ENCODE measurements around the gene ROMO1. TPM values are rescaled to one million over a fixed set of nuclear protein-coding genes. Genes with fewer than 3 reads are reported as not detected.
A peak's percentile ranks its signal among the peaks of the same experiment; 100 is the strongest.

Gene ROMO1
- total RNA-seq, 2 donors from 2014 or later, result 196 to 243 TPM

DNA sequence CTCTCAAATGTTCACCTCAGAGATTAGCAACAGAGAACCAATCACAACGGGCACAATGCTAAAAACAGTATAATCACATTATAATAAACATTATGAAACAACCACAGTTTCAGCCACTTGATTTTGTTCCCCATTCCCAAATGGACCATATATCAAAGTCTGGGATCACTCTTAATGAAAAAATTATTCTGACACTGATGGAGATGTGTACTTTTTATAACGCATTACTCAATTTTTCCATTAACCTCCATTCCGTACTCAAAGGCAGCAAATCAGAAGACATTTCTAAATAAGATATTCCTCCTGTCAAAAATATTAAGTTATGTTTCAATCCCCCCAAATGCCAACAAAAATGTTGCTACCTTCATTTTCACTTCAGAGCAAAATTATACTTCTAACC is 37.3 kb upstream of the ROMO1 start:
- Histone ChIP-seq H3K9me3 (no peaks in the 10 kb centered on the region), H3K36me3 (no peaks in the 10 kb centered on the region), H3K4me3 (peak overlapping the region; percentile 85), H3K27ac (peak overlapping the region; percentile 27 to 36), H3K27me3 (replicated peaks; ENCODE audit: insufficient read depth) (no peaks in the 10 kb centered on the region), H3K4me1 (ENCODE audit: control insufficient read depth in 1 of 2, low read depth in 2 of 2) (peaks cover 32 to 60% of the 10 kb centered on the region in 2 donors)
- TF ChIP-seq CTCF (IDR thresholded peaks at IDR 0.05), result no peak
- no peak for DNase-seq (ENCODE audit: low spot score)
- no peak for ATAC-seq (ENCODE audit: insufficient number of reproducible peaks, low FRiP score, low read depth)

GRCh38 chr20:35662551-35662950 is 36.7 kb upstream of the ROMO1 start:
- Histone ChIP-seq H3K9me3 (no peaks in the 10 kb centered on the region), H3K4me3 (peak overlapping the region; percentile 85), H3K27ac (peak overlapping the region; percentile 27 to 36), H3K36me3 (no peaks in the 10 kb centered on the region), H3K4me1 (ENCODE audit: control insufficient read depth in 1 of 2, low read depth in 2 of 2) (peaks cover 26 to 53% of the 10 kb centered on the region in 2 donors), H3K27me3 (replicated peaks; ENCODE audit: insufficient read depth) (no peaks in the 10 kb centered on the region)
- TF ChIP-seq CTCF (IDR thresholded peaks at IDR 0.05), result no peak
- DNase-seq (ENCODE audit: low spot score), result no peak
- ATAC-seq (ENCODE audit: insufficient number of reproducible peaks, low FRiP score, low read depth), result no peak

- no peak for DNase-seq (ENCODE audit: low spot score)
These were observed 35.4 kb upstream of the ROMO1 start for GRCh38 chr20:35663516-35664465.

DNA sequence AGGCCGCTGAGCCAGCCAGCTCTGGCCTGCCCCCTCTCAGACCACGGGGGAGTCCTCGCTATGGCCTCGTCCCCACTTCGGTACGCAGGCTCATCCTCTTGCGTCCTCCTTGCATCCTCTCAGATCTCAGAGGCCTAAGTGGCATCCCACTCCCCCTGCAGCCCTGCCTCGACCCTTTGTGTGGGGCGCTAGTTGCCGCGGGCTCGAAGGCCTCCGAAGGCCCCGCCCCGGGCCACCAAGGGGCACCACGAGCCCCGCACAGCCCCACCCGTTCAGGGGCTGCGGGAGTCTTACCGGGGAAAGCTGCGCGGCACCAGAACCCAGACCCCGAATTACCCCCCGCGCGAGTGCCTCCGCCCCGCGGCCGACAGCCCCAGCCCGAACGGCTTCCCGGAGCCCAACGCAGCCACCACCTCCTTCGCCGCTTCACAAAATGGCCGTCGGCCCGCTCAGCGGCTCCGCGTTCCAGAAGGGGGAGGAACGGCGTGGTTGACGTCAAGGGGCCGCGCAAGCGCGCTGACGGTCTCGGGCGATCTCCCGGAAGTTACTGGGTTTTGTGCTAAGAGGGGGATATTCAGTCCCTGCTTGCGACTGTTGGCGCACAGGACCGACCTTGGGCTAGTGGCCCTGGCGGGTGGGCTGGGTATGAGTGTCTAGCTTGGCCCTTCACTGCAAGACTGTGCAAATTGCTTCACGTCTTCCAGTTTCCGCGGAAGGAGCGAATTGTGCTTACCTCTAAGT is 34.6 kb upstream of the ROMO1 start, which contains the start of the genes CPNE1 and RBM12:
Gene CPNE1 (minus strand): TSS at position 435 of the 741 bp plus-strand sequence. CDS start 31,977 bp downstream, outside the sequence.
Gene RBM12 (minus strand): TSS at position 435 of the 741 bp plus-strand sequence. CDS start 9,578 bp downstream, outside the sequence.
- Histone ChIP-seq H3K4me3 (peak within 1 kb of the TSS; percentile 85), H3K9me3 (no peaks in the 10 kb centered on the region), H3K27ac (peak within 1 kb of the TSS; percentile 92 to 97), H3K4me1 (ENCODE audit: control insufficient read depth in 1 of 2, low read depth in 2 of 2) (peaks cover 23 to 37% of the 10 kb centered on the region in 2 donors), H3K36me3 (peaks cover 4% of the 10 kb centered on the region), H3K27me3 (replicated peaks; ENCODE audit: insufficient read depth) (no peaks in the 10 kb centered on the region)
- peak; percentile 55 for DNase-seq (ENCODE audit: low spot score)
- TF ChIP-seq CTCF (IDR thresholded peaks at IDR 0.05), result no peak
- ATAC-seq (ENCODE audit: insufficient number of reproducible peaks, low FRiP score, low read depth), result peak; percentile 96

More at GRCh38 chr20:35663516-35664465, 35.4 kb upstream of the ROMO1 start:
- no peaks in the 10 kb centered on the region for H3K27me3 ChIP-seq (replicated peaks; ENCODE audit: insufficient read depth)
- no peaks in the 10 kb centered on the region for H3K9me3 ChIP-seq
- no peaks in the 10 kb centered on the region for H3K36me3 ChIP-seq
- ATAC-seq (ENCODE audit: insufficient number of reproducible peaks, low FRiP score, low read depth), result no peak
- peaks cover 26 to 43% of the 10 kb centered on the region in 2 donors for H3K4me1 ChIP-seq (ENCODE audit: control insufficient read depth in 1 of 2, low read depth in 2 of 2)
- TF ChIP-seq CTCF (IDR thresholded peaks at IDR 0.05), result no peak
- H3K4me3 ChIP-seq, result peak overlapping the region; percentile 85
- peak overlapping the region; percentile 92 to 97 for H3K27ac ChIP-seq

DNA sequence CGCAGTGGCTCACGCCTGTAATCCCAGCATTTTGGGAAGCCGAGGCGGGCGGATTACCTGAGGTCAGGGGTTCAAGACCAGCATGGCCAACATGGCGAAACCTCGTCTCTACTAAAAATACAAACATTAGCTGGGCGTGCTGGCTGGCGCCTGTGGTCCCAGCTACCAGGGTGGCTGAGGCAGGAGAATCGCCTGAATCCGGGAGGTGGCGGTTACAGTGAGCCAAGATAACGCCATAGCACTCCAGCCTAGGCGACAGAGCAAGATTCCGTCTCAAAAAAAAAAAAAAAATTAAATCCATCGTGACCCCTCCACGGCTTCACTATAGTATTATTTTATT is 33.3 kb upstream of the ROMO1 start:
- no peak overlapping the region for H3K27ac ChIP-seq
- H3K4me3 ChIP-seq, result no peak overlapping the region
- H3K27me3 ChIP-seq (replicated peaks; ENCODE audit: insufficient read depth), result no peaks in the 10 kb centered on the region
- peaks cover 9% of the 10 kb centered on the region for H3K36me3 ChIP-seq
- peaks cover 15 to 24% of the 10 kb centered on the region in 2 donors for H3K4me1 ChIP-seq (ENCODE audit: control insufficient read depth in 1 of 2, low read depth in 2 of 2)
- no peak for ATAC-seq (ENCODE audit: insufficient number of reproducible peaks, low FRiP score, low read depth)
- DNase-seq (ENCODE audit: low spot score), result no peak
- H3K9me3 ChIP-seq, result no peaks in the 10 kb centered on the region
- no peak for TF ChIP-seq CTCF (IDR thresholded peaks at IDR 0.05)

Data from thoracic aorta (tissue), 2 donors.